HepG2 (cell line): ENCODE measurements around the gene EIF5A2. TPM values are rescaled to one million over a fixed set of nuclear protein-coding genes. Genes with fewer than 3 reads are reported as not detected.

Source experiments
- ATF6 ChIP-seq: sonication (generic); formaldehyde crosslinking; conservative IDR thresholded peaks from 2 replicates; pipeline ENCODE4 v1.4.0; 2020; ENCODE audit warnings: missing genetic modification reagents
- CREM ChIP-seq, 2 experiments: sonication (generic) in 1 of 2; formaldehyde crosslinking in 1 of 2; IDR thresholded peaks; 2 replicates each; pipeline versions ENCODE4 v1.4.0 to v1.6.1; 2016 to 2020; ENCODE audit warnings: antibody characterized with exemption in 1 of 2, mild to moderate bottlenecking in 1 of 2, missing genetic modification reagents in 1 of 2
- ESRRA ChIP-seq: sonication (generic); formaldehyde crosslinking; IDR thresholded peaks from 2 replicates; pipeline ENCODE4 v1.5.1; 2020; ENCODE audit warnings: mild to moderate bottlenecking, low read depth, missing genetic modification reagents
- KDM5B ChIP-seq: sonication (generic); formaldehyde crosslinking; IDR thresholded peaks from 2 replicates; pipeline ENCODE4 v1.4.0; 2020; ENCODE audit warnings: missing genetic modification reagents, mild to moderate bottlenecking, borderline replicate concordance
- MNT ChIP-seq: fragments of 450-650 bp; IDR thresholded peaks from 2 replicates; pipeline ENCODE4 v1.6.1; 2016
- MYPOP ChIP-seq: sonication (generic); formaldehyde crosslinking; IDR thresholded peaks from 2 replicates; pipeline ENCODE4 v1.8.1; 2023; ENCODE audit warnings: mild to moderate bottlenecking, moderate library complexity, missing genetic modification reagents
- NFATC3 ChIP-seq: sonication (generic); formaldehyde crosslinking; IDR thresholded peaks from 2 replicates; pipeline ENCODE4 v1.5.1; 2020; ENCODE audit warnings: mild to moderate bottlenecking, missing genetic modification reagents
- TFAP4 ChIP-seq: sonication (generic); IDR thresholded peaks from 2 replicates; pipeline ENCODE4 v1.6.1; 2016; ENCODE audit warnings: low read depth, borderline replicate concordance
- U2AF1 ChIP-seq: fragments of 200-400 bp; formaldehyde crosslinking; optimal IDR thresholded peaks from 2 replicates; pipeline ENCODE3; 2017; ENCODE audit warnings: mild to moderate bottlenecking, low read depth, low read length
- WIZ ChIP-seq: sonication (generic); formaldehyde crosslinking; IDR thresholded peaks from 2 replicates; pipeline ENCODE4 v1.5.1; 2020; ENCODE audit warnings: mild to moderate bottlenecking, missing genetic modification reagents
- ZFP91 ChIP-seq: sonication (generic); formaldehyde crosslinking; IDR thresholded peaks from 2 replicates; pipeline ENCODE4 v1.9.0; 2022; ENCODE audit warnings: missing genetic modification reagents, mild to moderate bottlenecking, borderline replicate concordance
- ZNF18 ChIP-seq: sonication (generic); formaldehyde crosslinking; IDR thresholded peaks from 2 replicates; pipeline ENCODE4 v1.8.0; 2022; ENCODE audit warnings: mild to moderate bottlenecking, missing genetic modification reagents; ENCODE audit not compliant: insufficient replicate concordance
- ZNF251 ChIP-seq: sonication (generic); formaldehyde crosslinking; IDR thresholded peaks from 2 replicates; pipeline ENCODE4 v1.9.0; 2021; ENCODE audit warnings: mild to moderate bottlenecking, missing genetic modification reagents
- ZNF335 ChIP-seq: sonication (generic); formaldehyde crosslinking; IDR thresholded peaks from 2 replicates; pipeline ENCODE4 v1.4.0; 2020; ENCODE audit warnings: missing genetic modification reagents
- ZNF672 ChIP-seq: sonication (generic); formaldehyde crosslinking; IDR thresholded peaks from 2 replicates; pipeline ENCODE4 v1.8.1; 2022; ENCODE audit warnings: missing genetic modification reagents
- ZNF737 ChIP-seq: sonication (generic); formaldehyde crosslinking; IDR thresholded peaks from 2 replicates; pipeline ENCODE4 v1.5.0; 2020; ENCODE audit warnings: missing genetic modification reagents, mild to moderate bottlenecking, borderline replicate concordance
- ZNF784 ChIP-seq: sonication (generic); formaldehyde crosslinking; IDR thresholded peaks from 2 replicates; pipeline ENCODE4 v1.5.1; 2020; ENCODE audit warnings: missing genetic modification reagents, mild to moderate bottlenecking, borderline replicate concordance
- polyA plus RNA-seq, 8 experiments: library from polyadenylated mRNA; depleted of rRNA in 3 of 8; stranded (reverse) in 7 of 8; unstranded in 1 of 8; fragments of >200 nt; fragmentation: Illumina TruSeq in 4 of 8; extraction: Trizol in 4 of 8; gene quantifications; 2 replicates each; pipeline versions ENCODE4 v1.2.1 to v1.2.3, GENCODE V29; 2011 to 2016; ENCODE audit warnings: low read depth in 4 of 8, missing spikeins in 1 of 8, mixed read lengths in 1 of 8; ENCODE audit not compliant: insufficient read depth in 1 of 8
- total RNA-seq, 5 experiments: library from RNA; depleted of rRNA; stranded (reverse); fragments of >200 nt; fragmentation: Illumina TruSeq; extraction: Trizol; gene quantifications; 2 replicates each; pipeline ENCODE4 v1.2.3, GENCODE V29; 2016; ENCODE audit warnings: low read depth in 1 of 5

EIF5A2 gene
- total and polyA plus RNA-seq, 2 of the 13 experiments (the other 11 are each of a cell fraction or from before 2014, with no cell fraction given): 3.5 to 9.4 TPM

GRCh38 chr3:170869645-170870593 lies 38.5 kb downstream of the EIF5A2 start, which contains the start of gene RPL22L1 (continued):
- TF ChIP-seq U2AF1: no peak
- peak; percentile 90 for TF ChIP-seq MYPOP (CRISPR knock-in tag)
- TF ChIP-seq ZNF251 (CRISPR knock-in tag): no peak
- peak; percentile 80; the same call in 1 of the 2 replicates for TF ChIP-seq KDM5B (CRISPR knock-in tag)
- no peak for TF ChIP-seq ESRRA (CRISPR knock-in tag)
- no peak for TF ChIP-seq NFATC3 (CRISPR knock-in tag)
- TF ChIP-seq ZNF784 (CRISPR knock-in tag): no peak
- TF ChIP-seq TFAP4: no peak
- TF ChIP-seq ZNF737: peak; percentile 91; the same call in 1 of the 2 replicates
- TF ChIP-seq ZFP91 (CRISPR knock-in tag): peak; percentile 80; the same call in 1 of the 2 replicates
- TF ChIP-seq WIZ (CRISPR knock-in tag): no peak
- peak; percentile 82 for TF ChIP-seq CREM (IDR thresholded peaks at IDR 0.05)
- TF ChIP-seq CREM (CRISPR knock-in tag; IDR thresholded peaks at IDR 0.05): no peak
- peak; percentile 82 for TF ChIP-seq ZNF18
- no peak for TF ChIP-seq MNT
- no peak for TF ChIP-seq ZNF672 (CRISPR knock-in tag)
- TF ChIP-seq ATF6: no peak
- peak; percentile 74; the same call in 1 of the 2 replicates for TF ChIP-seq ZNF335 (CRISPR knock-in tag)
